Right atrium auricular region (tissue), 2 donors: ENCODE results near the gene TOMT. TPM values are rescaled to one million over a fixed set of nuclear protein-coding genes. Genes with fewer than 3 reads are reported as not detected.

ENCODE experiments used
- DNase-seq: peaks from one replicate; pipeline ENCODE4 v3.0.0-alpha.2; 2019; ENCODE audit warnings: low spot score
- H3K27ac ChIP-seq, 2 donors: fragments of 200-600 bp; sonication (generic); 1 replicate in 1 of 2; 2 replicates in 1 of 2; pipeline ENCODE4 v1.5.1; 2016 to 2019
- H3K27me3 ChIP-seq, 2 donors: fragments of 200-600 bp; sonication (generic); one replicate each; pipeline versions ENCODE4 v1.5.1 to v1.6.0; 2017 to 2019
- H3K36me3 ChIP-seq: fragments of 200-600 bp; sonication (generic); one replicate; pipeline ENCODE4 v1.5.1; 2016
- H3K4me1 ChIP-seq, 2 donors: fragments of 200-600 bp; sonication (generic); one replicate each; pipeline versions ENCODE4 v1.5.1 to v1.6.0; 2017 to 2019
- H3K4me3 ChIP-seq, 2 donors: fragments of 200-600 bp; sonication (generic); 1 replicate in 1 of 2; 2 replicates in 1 of 2; pipeline ENCODE4 v1.5.1; 2017 to 2019; ENCODE audit warnings: mild to moderate bottlenecking in 1 of 2, moderate library complexity in 1 of 2
- H3K9me3 ChIP-seq, 2 donors: fragments of 200-600 bp; sonication (generic); one replicate each; pipeline ENCODE4 v1.5.1; 2019
- CTCF ChIP-seq, 2 donors: fragments of 200-600 bp; sonication (generic); IDR thresholded peaks; one replicate each; pipeline ENCODE4 v1.5.1; 2019; ENCODE audit warnings: antibody characterized with exemption in 2 of 2
- total RNA-seq, 2 donors: library from RNA; depleted of rRNA; stranded (reverse); fragments of >200 nt; gene quantifications; one replicate each; pipeline ENCODE4 v1.1.0, GENCODE V29; 2016

Gene TOMT
- total RNA-seq, 2 donors from 2014 or later = not detected

- no peak overlapping the region for H3K4me3 ChIP-seq
- no peak overlapping the region for H3K27ac ChIP-seq
- TF ChIP-seq CTCF (IDR thresholded peaks at IDR 0.05) = no peak
- peaks cover 0 to 27% of the 10 kb centered on the region in 2 donors for H3K4me1 ChIP-seq
- H3K36me3 ChIP-seq = no peaks in the 10 kb centered on the region
- H3K9me3 ChIP-seq = no peaks in the 10 kb centered on the region
- H3K27me3 ChIP-seq = no peaks in the 10 kb centered on the region
- DNase-seq = no peak
Measured at GRCh38 chr11:72075756-72076155, 30.0 kb upstream of the TOMT start.

- peaks cover 0 to 24% of the 10 kb centered on the region in 2 donors for H3K4me1 ChIP-seq
Measured at GRCh38 chr11:72078477-72078876, 27.2 kb upstream of the TOMT start.

GRCh38 chr11:72079819-72080325 is 25.9 kb upstream of the TOMT start:
- DNase-seq = no peak
- H3K4me3 ChIP-seq = peak overlapping the region; percentile 76
- no peaks in the 10 kb centered on the region for H3K36me3 ChIP-seq
- H3K4me1 ChIP-seq = peaks cover 0 to 24% of the 10 kb centered on the region in 2 donors
- H3K27ac ChIP-seq = peak overlapping the region; percentile 94 to 96
- TF ChIP-seq CTCF (IDR thresholded peaks at IDR 0.05) = no peak
- H3K9me3 ChIP-seq = no peaks in the 10 kb centered on the region
- no peaks in the 10 kb centered on the region for H3K27me3 ChIP-seq

More at GRCh38 chr11:72078477-72078876, 27.2 kb upstream of the TOMT start:
- Histone ChIP-seq H3K4me3 (no peak overlapping the region), H3K27me3 (no peaks in the 10 kb centered on the region), H3K27ac (peak overlapping the region; percentile 94 to 96), H3K9me3 (no peaks in the 10 kb centered on the region), H3K36me3 (no peaks in the 10 kb centered on the region)
- TF ChIP-seq CTCF (IDR thresholded peaks at IDR 0.05) = no peak
- no peak for DNase-seq

- H3K4me1 ChIP-seq = peaks cover 0 to 24% of the 10 kb centered on the region in 2 donors
- no peaks in the 10 kb centered on the region for H3K27me3 ChIP-seq
- peak within 1 kb of the TSS; percentile 76 for H3K4me3 ChIP-seq
- H3K9me3 ChIP-seq = no peaks in the 10 kb centered on the region
- peak within 1 kb of the TSS; percentile 94 to 96 for H3K27ac ChIP-seq
- no peaks in the 10 kb centered on the region for H3K36me3 ChIP-seq
- DNase-seq = peak; percentile 100
- TF ChIP-seq CTCF (IDR thresholded peaks at IDR 0.05) = no peak
Measured at GRCh38 chr11:72080326-72081183, 25.2 kb upstream of the TOMT start, which contains the start of the genes LRRC51 and NUMA1. LRRC51 (plus strand) TSS chr11:72080850; CDS start chr11:72089084, 8,234 bp downstream. NUMA1 (minus strand) TSS chr11:72080542; CDS start chr11:72035943, 44,599 bp downstream.

- H3K36me3 ChIP-seq = no peaks in the 10 kb centered on the region
- H3K4me1 ChIP-seq = peaks cover 0 to 24% of the 10 kb centered on the region in 2 donors
- no peak for DNase-seq
- TF ChIP-seq CTCF (IDR thresholded peaks at IDR 0.05) = no peak
- peak overlapping the region; percentile 94 to 96 for H3K27ac ChIP-seq
- no peaks in the 10 kb centered on the region for H3K9me3 ChIP-seq
- H3K27me3 ChIP-seq = no peaks in the 10 kb centered on the region
- H3K4me3 ChIP-seq = peak overlapping the region; percentile 76
Measured at GRCh38 chr11:72081184-72081644, 24.5 kb upstream of the TOMT start.
